Renal pelvis (tissue), 4 donors: ENCODE results near the gene PPM1D. TPM values are rescaled to one million over a fixed set of nuclear protein-coding genes. Genes with fewer than 3 reads are reported as not detected.
"Not testable (repeated sequence)": the region's sequence is repeated elsewhere in the genome, so short reads cannot be mapped to it uniquely, and the experiment has no call there.

Source experiments
- DNase-seq: peaks from one replicate; pipeline ENCODE4 v3.0.0-alpha.2; 2013
- polyA plus RNA-seq, 3 donors: library from polyadenylated mRNA; unstranded; fragments of 120-200 nt; gene quantifications; one replicate each; pipeline ENCODE4 v1.2.1, GENCODE V29; 2013; ENCODE audit not compliant: insufficient read length in 3 of 3

The PPM1D gene
- polyA plus RNA-seq, 3 donors = 20.1 to 21.2 (median 20.3) TPM

- not testable (repeated sequence) for DNase-seq
These were observed 14.3 kb downstream of the PPM1D start for GRCh38 chr17:60614247-60614646.

GRCh38 chr17:60615108-60615507 lies 15.1 kb downstream of the PPM1D start:
- no peak for DNase-seq

GRCh38 chr17:60615840-60616239 lies 15.8 kb downstream of the PPM1D start:
- DNase-seq = no peak

- DNase-seq = no peak
These were observed 18.1 kb downstream of the PPM1D start for GRCh38 chr17:60618080-60618479.

- no peak for DNase-seq
These were observed 19.0 kb downstream of the PPM1D start for GRCh38 chr17:60618854-60619526.

- no peak for DNase-seq
These were observed 23.0 kb downstream of the PPM1D start for GRCh38 chr17:60622961-60623360.

- DNase-seq = no peak
These were observed 23.4 kb downstream of the PPM1D start for GRCh38 chr17:60623415-60623814.

GRCh38 chr17:60627124-60627523 lies 27.1 kb downstream of the PPM1D start:
- DNase-seq = no peak

GRCh38 chr17:60628252-60628889 lies 28.4 kb downstream of the PPM1D start:
- no peak for DNase-seq

GRCh38 chr17:60629120-60629519 lies 29.1 kb downstream of the PPM1D start:
- DNase-seq = no peak

GRCh38 chr17:60630352-60630751 lies 30.4 kb downstream of the PPM1D start:
- DNase-seq = peak; percentile 28

- no peak for DNase-seq
These were observed 31.1 kb downstream of the PPM1D start for GRCh38 chr17:60631119-60631518.

- no peak for DNase-seq
These were observed 37.7 kb downstream of the PPM1D start for GRCh38 chr17:60637683-60638082.

GRCh38 chr17:60639019-60639330 lies 39.0 kb downstream of the PPM1D start:
- no peak for DNase-seq

GRCh38 chr17:60640503-60640902 lies 40.5 kb downstream of the PPM1D start:
- no peak for DNase-seq

- DNase-seq = no peak
These were observed 41.1 kb downstream of the PPM1D start for GRCh38 chr17:60641126-60641525.

- DNase-seq = peak; percentile 84
These were observed 41.8 kb downstream of the PPM1D start for GRCh38 chr17:60641810-60642220.

- DNase-seq = no peak
These were observed 46.0 kb downstream of the PPM1D start for GRCh38 chr17:60645918-60646523.

GRCh38 chr17:60646701-60647100 lies 46.7 kb downstream of the PPM1D start:
- DNase-seq = peak; percentile 10

GRCh38 chr17:60647705-60648104 lies 47.7 kb downstream of the PPM1D start:
- no peak for DNase-seq

GRCh38 chr17:60652454-60653247 lies 52.7 kb downstream of the PPM1D start:
- no peak for DNase-seq

- no peak for DNase-seq
These were observed 53.6 kb downstream of the PPM1D start for GRCh38 chr17:60653569-60653968.

- DNase-seq = no peak
These were observed 56.5 kb downstream of the PPM1D start for GRCh38 chr17:60656499-60656898.
